PC-9 (cell line): ENCODE results near the gene ZNF609.

Experiments used
- EZH2 ChIP-seq: fragments of 200-600 bp; sonication (generic); IDR thresholded peaks from 2 replicates; pipeline ENCODE4 v1.8.0; 2017; ENCODE audit warnings: antibody characterized with exemption, low read depth
- TF ChIP-seq, protein P1 (sequence below): fragments of 200-600 bp; sonication (generic); conservative IDR thresholded peaks from 2 replicates; pipeline ENCODE4 v1.6.1; 2017; ENCODE audit warnings: mixed run types, antibody characterized with exemption, mild to moderate bottlenecking, moderate library complexity

DNA sequence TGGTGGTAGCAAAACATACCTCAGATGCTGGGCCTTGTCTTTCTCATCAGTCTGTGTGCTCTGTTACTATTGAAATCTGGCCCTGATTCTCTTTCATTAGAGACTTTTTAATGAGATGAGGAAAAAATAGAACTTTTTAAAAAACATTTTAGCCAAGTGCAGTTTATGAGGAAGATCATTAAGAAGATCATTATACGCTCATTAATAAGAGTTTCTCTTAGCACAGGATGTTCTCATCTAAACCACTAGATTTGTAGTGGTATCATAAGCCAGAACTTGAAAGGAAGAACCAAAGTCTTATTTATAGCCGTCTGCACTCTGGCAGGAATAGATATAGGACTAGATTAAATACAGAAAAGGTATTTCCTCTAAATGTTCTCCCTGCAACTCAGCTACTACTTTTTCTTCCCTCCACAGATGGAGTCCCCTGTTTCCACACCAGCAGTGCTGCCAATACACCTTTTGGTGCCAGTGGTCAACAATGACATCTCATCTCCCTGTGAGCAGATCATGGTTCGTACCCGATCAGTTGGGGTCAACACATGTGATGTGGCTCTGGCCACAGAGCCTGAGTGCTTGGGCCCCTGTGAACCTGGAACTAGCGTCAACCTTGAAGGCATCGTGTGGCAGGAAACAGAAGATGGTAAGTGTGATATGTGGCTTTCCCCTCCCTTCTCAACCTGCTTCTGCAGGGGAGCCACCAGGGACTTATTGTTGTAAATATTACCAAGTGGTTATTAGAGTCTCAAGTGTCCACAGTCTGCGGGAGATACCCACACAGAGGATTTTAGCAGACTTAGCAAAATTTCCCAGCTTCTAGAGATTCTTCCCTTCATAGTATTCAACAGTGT is 162.3 kb downstream of the ZNF609 start:
- TF ChIP-seq, protein P1, sequence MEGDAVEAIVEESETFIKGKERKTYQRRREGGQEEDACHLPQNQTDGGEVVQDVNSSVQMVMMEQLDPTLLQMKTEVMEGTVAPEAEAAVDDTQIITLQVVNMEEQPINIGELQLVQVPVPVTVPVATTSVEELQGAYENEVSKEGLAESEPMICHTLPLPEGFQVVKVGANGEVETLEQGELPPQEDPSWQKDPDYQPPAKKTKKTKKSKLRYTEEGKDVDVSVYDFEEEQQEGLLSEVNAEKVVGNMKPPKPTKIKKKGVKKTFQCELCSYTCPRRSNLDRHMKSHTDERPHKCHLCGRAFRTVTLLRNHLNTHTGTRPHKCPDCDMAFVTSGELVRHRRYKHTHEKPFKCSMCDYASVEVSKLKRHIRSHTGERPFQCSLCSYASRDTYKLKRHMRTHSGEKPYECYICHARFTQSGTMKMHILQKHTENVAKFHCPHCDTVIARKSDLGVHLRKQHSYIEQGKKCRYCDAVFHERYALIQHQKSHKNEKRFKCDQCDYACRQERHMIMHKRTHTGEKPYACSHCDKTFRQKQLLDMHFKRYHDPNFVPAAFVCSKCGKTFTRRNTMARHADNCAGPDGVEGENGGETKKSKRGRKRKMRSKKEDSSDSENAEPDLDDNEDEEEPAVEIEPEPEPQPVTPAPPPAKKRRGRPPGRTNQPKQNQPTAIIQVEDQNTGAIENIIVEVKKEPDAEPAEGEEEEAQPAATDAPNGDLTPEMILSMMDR: no peak
- TF ChIP-seq EZH2: no peak
